NCI-H2029 treated with DMSO at 0.1 percent for 48 hours (cell line): Measurements from ENCODE around the gene CFAP65.

ENCODE experiments used
- DNase-seq: peaks from one replicate; lab custom pipeline; 2025; lab: John Stamatoyannopoulos, UW

CFAP65 gene

GRCh38 chr2:218992703-218993344 is 48.5 kb downstream of the CFAP65 start:
- no peak for DNase-seq

GRCh38 chr2:218992196-218992595 is 49.1 kb downstream of the CFAP65 start:
- no peak for DNase-seq

DNA sequence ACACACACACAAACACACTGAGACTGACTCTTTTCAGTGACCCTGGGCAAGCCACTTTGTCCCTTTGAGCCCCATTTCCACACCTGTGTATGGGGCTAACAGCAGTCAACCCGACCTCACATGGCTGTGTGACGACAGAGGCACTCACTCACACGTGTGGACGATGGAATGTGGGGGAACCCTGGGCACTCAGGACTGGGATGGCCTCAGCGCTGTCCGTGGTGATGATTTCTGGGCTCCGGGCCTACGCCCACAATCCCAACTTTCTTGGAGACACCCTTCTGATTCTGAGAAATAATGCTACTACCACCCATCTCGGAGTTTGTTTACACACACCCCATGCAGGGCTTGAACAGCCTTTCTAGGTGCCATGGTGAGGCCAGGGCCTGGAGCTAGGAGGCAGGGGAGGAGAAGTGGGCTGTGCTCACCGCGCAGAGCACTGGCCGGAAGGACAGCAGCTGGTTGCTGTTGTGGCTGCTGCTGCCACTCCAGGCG is 49.6 kb downstream of the CFAP65 start:
- no peak for DNase-seq

- DNase-seq = no peak
Measured at GRCh38 chr2:218990612-218991011, 50.7 kb downstream of the CFAP65 start.

DNA sequence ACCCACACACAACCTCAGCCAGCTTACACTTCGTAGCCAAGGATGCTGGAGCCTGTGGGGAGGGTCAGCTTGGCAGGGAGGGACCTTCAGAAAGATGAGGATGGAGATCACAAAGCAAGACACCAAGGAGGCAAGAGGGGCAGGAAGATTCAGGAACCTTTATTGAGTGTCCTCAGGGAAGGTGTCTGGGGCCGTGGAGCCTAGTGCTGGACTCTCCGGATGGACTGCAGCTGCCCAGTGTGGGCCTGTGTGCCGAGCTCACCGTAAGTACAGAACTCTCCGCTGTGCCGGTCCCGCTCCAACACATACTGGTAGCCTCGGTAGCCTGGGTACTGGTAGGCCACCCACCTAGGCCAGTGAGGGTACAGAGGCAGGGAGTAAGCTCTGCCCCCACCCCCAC is 51.3 kb downstream of the CFAP65 start:
- DNase-seq = no peak

- no peak for DNase-seq
Measured at GRCh38 chr2:218988650-218989049, 52.7 kb downstream of the CFAP65 start.

GRCh38 chr2:218988164-218988563 is 53.2 kb downstream of the CFAP65 start:
- no peak for DNase-seq

- DNase-seq = no peak
Measured at GRCh38 chr2:218986148-218986761, 55.1 kb downstream of the CFAP65 start.

- DNase-seq = no peak
Measured at GRCh38 chr2:218985325-218986091, 55.8 kb downstream of the CFAP65 start.

DNA sequence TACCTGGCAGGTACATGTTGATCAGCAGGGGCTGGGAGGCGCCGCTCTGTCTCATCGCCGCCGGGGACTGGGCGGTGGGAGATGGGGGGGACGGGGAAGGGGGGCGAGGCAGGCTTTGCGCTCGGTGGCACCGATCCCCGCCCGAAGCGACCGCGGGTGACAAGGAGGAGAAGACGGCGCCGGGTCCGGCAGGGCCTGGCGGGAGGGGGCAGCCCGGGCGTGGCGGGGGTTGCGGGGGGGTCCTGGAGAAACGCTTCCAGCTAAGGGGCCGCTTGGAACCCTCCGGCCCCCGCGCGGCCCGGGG is 56.3 kb downstream of the CFAP65 start, which contains the start of gene FEV:
Gene FEV, minus strand, starts transcription at position 164 of the 304 bp plus-strand sequence. Its CDS starts 109 bp downstream, at position 55.
- DNase-seq = no peak

- no peak for DNase-seq
Measured at GRCh38 chr2:218984239-218985020, 56.9 kb downstream of the CFAP65 start.

GRCh38 chr2:218983934-218984238 is 57.4 kb downstream of the CFAP65 start:
- no peak for DNase-seq

DNA sequence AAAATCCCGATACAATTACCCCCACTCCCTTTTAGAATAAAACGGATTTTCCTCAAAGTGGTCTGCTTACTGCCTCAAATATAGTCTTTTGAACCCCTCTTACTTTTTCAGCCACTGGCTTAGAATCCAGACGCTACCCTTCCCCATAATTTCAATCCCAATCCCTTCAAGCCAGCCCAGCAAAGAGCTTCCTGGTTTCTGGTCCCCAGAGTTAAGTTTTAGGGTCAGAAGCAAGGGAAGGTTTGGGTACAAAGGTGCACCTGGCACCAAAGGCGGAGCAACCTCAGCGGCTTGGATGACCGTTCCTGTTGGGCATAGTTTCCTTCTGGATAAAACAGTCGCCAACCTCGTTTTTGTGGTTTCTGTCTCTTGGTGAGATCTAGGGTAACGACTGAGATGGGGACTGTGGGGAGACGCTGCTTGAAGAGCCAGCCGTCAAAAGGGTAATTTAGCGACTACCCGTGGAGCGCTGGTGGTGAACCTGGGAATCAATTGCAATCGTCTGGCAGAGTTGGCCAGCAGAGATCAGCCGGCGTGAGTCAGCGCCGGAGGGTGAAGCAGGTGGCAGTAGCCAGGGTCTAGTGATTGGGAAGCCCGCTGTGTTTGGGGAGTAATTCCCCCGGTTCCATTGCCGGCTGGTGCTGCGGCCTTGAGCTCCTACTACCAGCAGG is 57.9 kb downstream of the CFAP65 start:
- no peak for DNase-seq

GRCh38 chr2:218982586-218983262 is 58.6 kb downstream of the CFAP65 start:
- DNase-seq = no peak

DNA sequence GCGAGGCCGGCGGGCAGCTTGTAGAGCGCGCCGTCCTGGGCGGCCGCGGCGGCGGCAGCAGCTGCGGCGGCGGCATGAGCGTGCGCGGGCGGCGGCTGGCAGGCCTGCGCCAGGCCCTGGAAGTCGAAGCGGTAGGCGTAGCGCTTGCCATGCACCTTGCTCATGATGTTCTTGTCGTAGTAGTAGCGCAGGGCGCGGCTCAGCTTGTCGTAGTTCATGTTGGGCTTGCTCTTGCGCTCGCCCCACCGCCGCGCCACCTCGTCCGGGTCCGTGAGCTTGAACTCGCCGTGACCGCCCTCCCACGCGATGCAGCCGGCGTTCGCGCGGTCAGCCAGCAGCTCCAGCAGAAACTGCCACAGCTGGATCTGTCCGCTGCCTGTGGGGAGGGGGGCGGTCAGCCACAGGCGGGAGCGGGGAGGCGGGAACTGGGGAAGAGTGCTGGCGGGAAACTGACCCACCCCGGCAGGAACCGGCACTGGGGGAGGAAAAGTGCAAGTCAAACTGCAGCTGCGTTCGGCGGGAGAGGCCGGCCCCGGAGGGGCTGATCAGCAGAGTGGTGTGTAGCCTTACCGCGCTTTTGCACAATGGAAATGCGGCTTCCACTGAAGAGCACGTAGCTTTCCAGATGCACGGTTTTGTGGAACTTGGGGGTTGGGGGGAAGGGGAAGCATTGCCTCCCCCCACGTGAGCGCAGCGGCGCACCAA is 59.3 kb downstream of the CFAP65 start:
- DNase-seq = no peak

DNA sequence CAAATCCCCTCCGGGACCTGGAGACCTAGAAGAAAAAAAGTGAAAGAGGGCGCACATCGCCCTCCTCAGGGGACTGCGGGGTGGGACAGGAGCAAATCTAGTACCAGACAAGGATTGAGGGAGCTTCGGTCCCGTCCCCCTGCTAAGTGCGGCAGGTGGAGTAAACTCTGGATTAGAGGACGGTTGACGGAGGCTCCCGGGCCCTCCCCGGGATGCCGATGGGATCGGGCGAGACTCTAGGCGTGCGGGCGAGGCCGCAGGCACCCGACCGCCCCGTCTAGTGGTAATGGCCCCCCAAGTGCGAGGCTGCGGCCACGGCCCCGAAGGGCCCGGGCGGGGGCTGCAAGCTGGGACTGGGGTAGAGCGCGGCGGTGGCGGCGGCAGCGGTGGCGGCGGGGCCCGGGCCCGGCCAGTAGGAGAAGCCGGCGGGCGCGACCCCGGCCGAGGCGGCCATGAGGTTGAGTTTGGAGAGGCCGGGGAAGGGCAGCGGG is 59.9 kb downstream of the CFAP65 start:
- DNase-seq = no peak

DNA sequence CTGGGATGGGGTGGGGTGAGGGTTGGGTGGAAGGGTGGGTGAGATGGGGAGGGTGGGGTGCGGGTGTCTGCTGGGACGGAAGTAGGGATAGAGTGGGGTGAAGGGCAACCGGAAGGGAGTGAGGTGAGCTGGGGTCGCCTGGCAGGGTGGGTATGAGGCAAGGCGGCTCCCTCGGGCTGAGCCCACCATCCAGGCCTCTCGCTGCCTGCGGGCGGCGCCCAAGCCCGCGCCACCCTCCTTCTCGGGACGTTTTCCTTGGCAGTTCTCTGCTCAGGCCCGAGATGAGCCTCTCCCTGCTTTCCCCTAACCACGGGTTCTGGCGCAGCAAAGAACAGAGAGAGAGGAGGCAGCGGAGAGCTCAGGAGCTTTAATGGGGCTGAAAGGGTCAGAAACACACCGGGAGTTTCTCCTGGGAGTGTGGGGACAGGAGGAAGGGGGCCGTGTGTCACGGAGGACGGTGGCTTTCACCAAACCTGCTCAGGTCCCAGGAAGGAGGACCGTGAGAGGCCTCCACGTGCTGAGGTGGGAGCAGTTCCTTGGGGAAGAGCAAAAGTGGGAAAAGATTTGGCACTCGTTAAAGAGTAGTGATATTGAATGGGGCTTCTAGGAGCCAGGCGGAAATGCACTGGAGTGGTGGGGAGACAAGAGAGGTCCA is 60.5 kb downstream of the CFAP65 start:
- no peak for DNase-seq

DNA sequence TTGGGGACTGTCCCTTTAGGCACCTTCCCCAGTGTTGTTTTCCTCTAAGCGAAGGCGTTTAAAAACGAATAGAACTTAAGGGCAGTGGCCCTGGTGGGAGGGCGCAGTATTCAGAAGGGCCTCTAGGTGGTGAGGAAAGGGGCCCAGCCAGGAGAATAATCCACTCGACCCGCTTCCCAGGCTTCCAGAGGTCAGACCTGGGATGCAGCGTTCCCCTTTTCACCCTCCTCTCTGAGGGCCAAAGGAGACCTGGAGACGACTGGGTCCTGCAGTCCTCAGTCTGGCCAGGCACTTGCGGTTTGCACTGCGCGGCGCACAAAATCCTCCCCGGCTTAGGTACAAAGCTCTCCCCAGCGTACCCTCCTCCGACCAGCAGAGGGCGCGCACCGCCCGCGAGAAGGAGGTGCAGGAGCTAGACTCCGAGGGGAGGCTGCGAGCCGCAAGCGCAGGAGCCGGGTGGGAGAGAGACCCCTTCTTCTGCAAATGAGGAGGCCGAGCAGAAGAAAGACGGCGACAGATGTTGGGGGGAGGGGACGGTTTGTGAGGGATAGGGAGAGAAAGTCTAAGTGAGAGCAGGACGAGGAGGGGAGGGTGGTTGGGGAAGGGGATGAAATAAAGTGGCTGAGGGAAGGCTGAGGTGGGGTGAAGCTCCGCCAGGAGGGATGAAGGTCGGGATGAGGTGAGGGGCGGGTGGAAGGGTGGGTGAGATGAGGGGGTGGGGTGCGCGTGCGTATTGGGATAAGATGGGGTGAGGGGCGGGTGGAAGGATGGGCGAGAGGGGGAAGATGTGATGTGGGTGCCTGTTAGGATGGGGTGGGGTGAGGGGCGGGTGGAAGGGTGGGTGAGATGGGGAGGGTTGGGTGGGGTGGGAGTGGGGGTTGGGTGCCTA is 61.2 kb downstream of the CFAP65 start:
- peak; percentile 62 for DNase-seq
